Astrocyte of the cerebellum (primary cell): Measurements from ENCODE around the gene YWHAB.
A peak's percentile ranks its signal among the peaks of the same experiment; 100 is the strongest.

Experiments
- DNase-seq: peaks from one replicate; pipeline ENCODE4 v3.0.0-alpha.2; 2011; ENCODE audit warnings: low read depth
- H3K4me3 ChIP-seq: 2 replicates; pipeline ENCODE4 v1.5.1; 2011; ENCODE audit warnings: mild to moderate bottlenecking, low read depth, low read length, moderate library complexity
- in situ Hi-C: cut with HindIII; loops from 2 replicates; pipeline ENCODE4 v1.10.0; 2017; ENCODE audit warnings: low sequenced_read_pairs
- TF ChIP-seq, protein P1 (sequence below): IDR thresholded peaks from 2 replicates; pipeline ENCODE4 v1.5.1; 2012; ENCODE audit warnings: low read length, low read depth, moderate library complexity, mild to moderate bottlenecking; ENCODE audit errors: missing control alignments

YWHAB gene

GRCh38 chr20:44885392-44886265 lies at the start of gene YWHAB:
Gene YWHAB (plus strand): TSS chr20:44885705. CDS start chr20:44901534, 15,829 bp downstream.
- DNase-seq = peak; percentile 92
- in situ Hi-C loops = no loop called here
- TF ChIP-seq, protein P1, sequence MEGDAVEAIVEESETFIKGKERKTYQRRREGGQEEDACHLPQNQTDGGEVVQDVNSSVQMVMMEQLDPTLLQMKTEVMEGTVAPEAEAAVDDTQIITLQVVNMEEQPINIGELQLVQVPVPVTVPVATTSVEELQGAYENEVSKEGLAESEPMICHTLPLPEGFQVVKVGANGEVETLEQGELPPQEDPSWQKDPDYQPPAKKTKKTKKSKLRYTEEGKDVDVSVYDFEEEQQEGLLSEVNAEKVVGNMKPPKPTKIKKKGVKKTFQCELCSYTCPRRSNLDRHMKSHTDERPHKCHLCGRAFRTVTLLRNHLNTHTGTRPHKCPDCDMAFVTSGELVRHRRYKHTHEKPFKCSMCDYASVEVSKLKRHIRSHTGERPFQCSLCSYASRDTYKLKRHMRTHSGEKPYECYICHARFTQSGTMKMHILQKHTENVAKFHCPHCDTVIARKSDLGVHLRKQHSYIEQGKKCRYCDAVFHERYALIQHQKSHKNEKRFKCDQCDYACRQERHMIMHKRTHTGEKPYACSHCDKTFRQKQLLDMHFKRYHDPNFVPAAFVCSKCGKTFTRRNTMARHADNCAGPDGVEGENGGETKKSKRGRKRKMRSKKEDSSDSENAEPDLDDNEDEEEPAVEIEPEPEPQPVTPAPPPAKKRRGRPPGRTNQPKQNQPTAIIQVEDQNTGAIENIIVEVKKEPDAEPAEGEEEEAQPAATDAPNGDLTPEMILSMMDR = peak; percentile 6

DNA sequence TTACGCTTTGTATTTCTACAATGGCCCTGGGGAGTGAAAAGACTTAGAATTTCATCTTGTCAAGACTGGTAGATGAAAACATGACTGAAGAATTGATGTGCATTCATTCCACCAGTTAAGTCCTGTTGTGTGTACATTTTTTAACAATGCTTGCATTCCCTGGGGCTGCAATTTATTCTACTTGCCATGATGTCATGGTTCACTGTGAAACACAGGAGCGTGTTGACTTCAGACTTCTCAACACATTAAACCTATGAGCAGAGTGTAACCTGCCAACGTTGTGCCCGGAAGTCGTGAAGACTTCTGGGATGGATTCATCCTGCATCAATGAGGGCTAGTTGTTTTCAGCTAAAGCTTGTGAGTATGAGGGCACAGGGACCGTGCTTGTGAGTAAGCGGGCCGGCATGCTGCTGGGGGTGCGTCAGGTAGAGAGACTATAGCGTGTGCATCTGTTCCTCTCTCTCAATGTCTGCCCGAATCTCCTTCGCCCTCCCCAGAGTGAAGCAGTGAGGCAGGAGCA lies 48.8 kb upstream of the YWHAB start:
- in situ Hi-C loops = no loop called here
- no peak overlapping the region for H3K4me3 ChIP-seq
- no peak for DNase-seq
- TF ChIP-seq, protein P1 = no peak

More at GRCh38 chr20:44885392-44886265, at the start of gene YWHAB:
- peak within 1 kb of the TSS; percentile 95 for H3K4me3 ChIP-seq

- H3K4me3 ChIP-seq = no peak overlapping the region
- TF ChIP-seq, protein P1 = no peak
- DNase-seq = no peak
- in situ Hi-C loops = no loop called here
Observed at GRCh38 chr20:44837946-44838345, 47.6 kb upstream of the YWHAB start.

GRCh38 chr20:44838521-44838920 lies 47.0 kb upstream of the YWHAB start:
- TF ChIP-seq, protein P1 = no peak
- H3K4me3 ChIP-seq = no peak overlapping the region
- in situ Hi-C loops = no loop called here
- DNase-seq = no peak

DNA sequence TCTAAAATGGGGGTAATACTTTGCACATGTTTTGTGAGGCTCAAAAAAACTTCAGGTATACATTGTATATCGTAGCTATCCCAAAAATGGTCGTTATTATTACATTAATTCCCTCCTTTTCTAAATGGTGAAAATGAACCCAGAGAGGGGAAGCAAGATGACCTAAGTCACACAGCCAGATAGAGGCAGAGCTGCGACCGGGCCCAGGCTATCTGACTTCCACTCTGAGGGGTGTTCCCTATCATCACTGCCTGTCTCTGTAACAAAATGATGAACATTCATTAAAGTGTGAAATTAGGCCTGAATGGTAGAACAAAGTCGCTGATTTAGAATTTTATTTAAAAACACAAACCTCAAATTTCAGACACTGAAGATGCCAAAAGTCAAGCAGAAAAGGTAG lies 46.0 kb upstream of the YWHAB start:
- no peak for DNase-seq
- TF ChIP-seq, protein P1 = no peak
- H3K4me3 ChIP-seq = no peak overlapping the region
- in situ Hi-C loops = no loop called here

GRCh38 chr20:44840826-44841225 lies 44.7 kb upstream of the YWHAB start:
- H3K4me3 ChIP-seq = no peak overlapping the region

More at GRCh38 chr20:44840826-44841225, 44.7 kb upstream of the YWHAB start:
- TF ChIP-seq, protein P1 = no peak
- in situ Hi-C loops = no loop called here
- DNase-seq = no peak
